Measurements from ENCODE around the gene PLAGL1. TPM values are rescaled to one million over a fixed set of nuclear protein-coding genes. Genes with fewer than 3 reads are reported as not detected.

PLAGL1 gene
- total and polyA plus RNA-seq, 2 of the 13 experiments (the other 11 are each of a cell fraction or from before 2014, with no cell fraction given), result 0.60 to 2.3 TPM

GRCh38 chr6:143901885-143902750, 105.9 kb downstream of the PLAGL1 start (continued):
- TF ChIP-seq ZNF839 (CRISPR knock-in tag; IDR thresholded peaks at IDR 0.05; ENCODE audit: borderline replicate concordance) (no peak), ZNF646 (CRISPR knock-in tag; IDR thresholded peaks at IDR 0.05) (no peak)
- TF ChIP-seq, protein P1, sequence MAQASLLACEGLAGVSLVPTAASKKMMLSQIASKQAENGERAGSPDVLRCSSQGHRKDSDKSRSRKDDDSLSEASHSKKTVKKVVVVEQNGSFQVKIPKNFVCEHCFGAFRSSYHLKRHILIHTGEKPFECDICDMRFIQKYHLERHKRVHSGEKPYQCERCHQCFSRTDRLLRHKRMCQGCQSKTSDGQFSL (CRISPR knock-in tag; IDR thresholded peaks at IDR 0.05), result no peak

- no TSS peak for BruUV-seq (replicated peaks)
- 20% methylated on average over 2 of the region's 2 CpGs for WGBS (ENCODE audit: low lambda C conversion rate)
- H3K9me3 ChIP-seq (ENCODE audit: low read length), result no peaks in the 10 kb centered on the region
- in situ Hi-C loops (cut with HindIII; ENCODE audit: extremely low pct_ligation_motif_present, low pct_unique_long_range_greater_than_20kb) (no loop called here), intact Hi-C loops (cut with micrococcal nuclease; ENCODE audit: unreplicated experiment) (no loop called here)
- no peak overlapping the region for H3K4me3 ChIP-seq (replicated peaks in 1 of 3; ENCODE audit: insufficient read depth in 1 of 3, low read depth in 2 of 3, low read length in 3 of 3)
- no peak overlapping the region for H3K9ac ChIP-seq (ENCODE audit: insufficient read depth, low read depth, low read length)
- no peaks in the 10 kb centered on the region for H4K20me1 ChIP-seq (ENCODE audit: insufficient read depth, low read length)
- CTCF ChIA-PET (ENCODE audit: low intra/inter-chr PET ratio, low total read pairs), result no interaction called here
- no peak for ATAC-seq
- no peaks in the 10 kb centered on the region for H3K4me1 ChIP-seq (ENCODE audit: insufficient read depth, low read length)
- H3K36me3 ChIP-seq (replicated peaks in 1 of 2; ENCODE audit: control insufficient read depth in 1 of 2, insufficient read depth in 2 of 2, low read length in 2 of 2), result no peaks in the 10 kb centered on the region
- no peak overlapping the region for H2AFZ ChIP-seq (ENCODE audit: low read length)
- peaks cover 0 to 4% of the 10 kb centered on the region in 2 experiments; a peak in 1 of 5 replicates for H3K27me3 ChIP-seq (ENCODE audit: control insufficient read depth in 1 of 2, insufficient read depth in 2 of 2, low read length in 2 of 2)
- POLR2A ChIA-PET, result no interaction called here
- DNase-seq (ENCODE audit: low spot score), result no peak
- H3K4me2 ChIP-seq (ENCODE audit: low read depth, low read length), result no peak overlapping the region
- no peak for TF ChIP-seq FOXC1 (CRISPR knock-in tag; IDR thresholded peaks at IDR 0.05; ENCODE audit: borderline replicate concordance)
- no peak for TF ChIP-seq ZNF230 (CRISPR knock-in tag; IDR thresholded peaks at IDR 0.05)
- TF ChIP-seq ZNF768 (CRISPR knock-in tag; IDR thresholded peaks at IDR 0.05), result no peak
- TF ChIP-seq YEATS2 (CRISPR knock-in tag; IDR thresholded peaks at IDR 0.05; ENCODE audit: borderline replicate concordance), result no peak
- TF ChIP-seq THAP11 (CRISPR knock-in tag; IDR thresholded peaks at IDR 0.05), result no peak
- TF ChIP-seq SALL1 (CRISPR knock-in tag; IDR thresholded peaks at IDR 0.05), result no peak
- H3K27ac ChIP-seq (ENCODE audit: extremely low read length, insufficient read depth, low read length), result no peak overlapping the region
- no peaks in the 10 kb centered on the region for H3K79me2 ChIP-seq (ENCODE audit: insufficient read depth, low read length)
- FAIRE-seq, result no peak
Observed at GRCh38 chr6:143900358-143900757, 107.7 kb downstream of the PLAGL1 start.
